A673 (cell line): ENCODE data around the gene DGCR8. TPM values are rescaled to one million over a fixed set of nuclear protein-coding genes. Genes with fewer than 3 reads are reported as not detected.

Experiments used
- BruUV-seq: library from RNA; stranded (reverse); fragments of 400-500 nt; replicated peaks from 2 replicates; lab custom pipeline; 2021; lab: Mats Ljungman, UMichigan
- CTCF ChIA-PET: fragments of 300-600 bp; sonication (Branson Sonifier 250); formaldehyde crosslinking; loops from one replicate; lab custom pipeline; 2022; ENCODE audit warnings: antibody characterized with exemption; lab: Charles Lee
- POLR2A ChIA-PET: fragments of 300-600 bp; sonication (Branson Sonifier 250); formaldehyde crosslinking; loops from one replicate; lab custom pipeline; 2022; ENCODE audit warnings: antibody characterized with exemption; ENCODE audit not compliant: low non-redundant PET; lab: Charles Lee
- DNase-seq: peaks from one replicate; pipeline ENCODE4 v3.0.0-alpha.2; 2015; ENCODE audit warnings: low spot score
- H3K27ac ChIP-seq: fragments of 200-600 bp; sonication (generic); 2 replicates; pipeline ENCODE4 v1.5.1; 2016; ENCODE audit warnings: mixed run types, low read depth, mild to moderate bottlenecking, mixed read lengths, antibody characterized with exemption, low read length; ENCODE audit not compliant: poor library complexity, severe bottlenecking
- H3K27me3 ChIP-seq: fragments of 200-600 bp; sonication (generic); replicated peaks from 2 replicates; pipeline ENCODE4 v1.6.1; 2017; ENCODE audit warnings: mixed run types, low read depth, mild to moderate bottlenecking, mixed read lengths, antibody characterized with exemption, low read length; ENCODE audit not compliant: insufficient read depth, poor library complexity
- H3K36me3 ChIP-seq: fragments of 200-600 bp; sonication (generic); 2 replicates; pipeline ENCODE4 v1.6.1; 2016; ENCODE audit warnings: mixed run types, mild to moderate bottlenecking, mixed read lengths, antibody characterized with exemption, low read length; ENCODE audit not compliant: insufficient read depth, poor library complexity, severe bottlenecking
- H3K4me1 ChIP-seq: fragments of 200-600 bp; sonication (generic); 2 replicates; pipeline ENCODE4 v1.6.1; 2017; ENCODE audit warnings: mixed run types, mild to moderate bottlenecking, mixed read lengths, antibody characterized with exemption, low read length; ENCODE audit not compliant: insufficient read depth, poor library complexity, severe bottlenecking
- H3K4me3 ChIP-seq: fragments of 200-600 bp; sonication (generic); 2 replicates; pipeline ENCODE4 v1.5.1; 2016; ENCODE audit warnings: low read depth, mixed run types, mild to moderate bottlenecking, mixed read lengths, low read length; ENCODE audit not compliant: poor library complexity, severe bottlenecking
- H3K9me3 ChIP-seq: fragments of 200-600 bp; sonication (generic); 2 replicates; pipeline ENCODE4 v1.6.1; 2016; ENCODE audit warnings: mixed run types, low read depth, mild to moderate bottlenecking, mixed read lengths, antibody characterized with exemption, low read length; ENCODE audit not compliant: poor library complexity, severe bottlenecking
- CTCF ChIP-seq: fragments of 300-800, 200-600 bp; sonication (generic); conservative IDR thresholded peaks from 2 replicates; pipeline ENCODE4 v1.5.1; 2017; ENCODE audit warnings: low read depth, mild to moderate bottlenecking, antibody characterized with exemption, low read length, moderate library complexity, mixed read lengths
- EZH2 ChIP-seq: fragments of 200-600 bp; sonication (generic); IDR thresholded peaks from 2 replicates; pipeline ENCODE4 v1.6.1; 2017; ENCODE audit warnings: borderline replicate concordance, low read depth, mild to moderate bottlenecking, mixed read lengths, antibody characterized with exemption, low read length; ENCODE audit not compliant: poor library complexity, severe bottlenecking
- intact Hi-C: fragments of 100-400 bp; cut with micrococcal nuclease; formaldehyde crosslinking; loops from one replicate; pipeline ENCODE4 v1.10.0; 2022; ENCODE audit not compliant: unreplicated experiment
- total RNA-seq: library from RNA; stranded (reverse); gene quantifications from 2 replicates; pipeline ENCODE4 v1.2.3, GENCODE V29; 2021

DGCR8 gene
- total RNA-seq, 1 experiment from 2014 or later, result 63.2 TPM

GRCh38 chr22:20128619-20128901 lies 48.5 kb downstream of the DGCR8 start:
- Histone ChIP-seq H3K27me3 (no peaks in the 10 kb centered on the region), H3K36me3 (peaks cover 45% of the 10 kb centered on the region), H3K4me3 (no peak overlapping the region), H3K27ac (no peak overlapping the region), H3K9me3 (no peaks in the 10 kb centered on the region), H3K4me1 (peaks cover 5% of the 10 kb centered on the region)
- POLR2A ChIA-PET, result no interaction called here
- CTCF ChIA-PET, result interaction anchor here (0.5 kb wide), 1 partner anchor 170 kb away, joined by 5 read pairs; no protein-coding TSS in a partner anchor
- BruUV-seq, result no TSS peak
- no peak for TF ChIP-seq CTCF
- TF ChIP-seq EZH2, result no peak
- DNase-seq, result no peak
- intact Hi-C loops, result loop anchor here (5.0 kb wide), 1 partner anchor 156 kb away; no protein-coding TSS in a partner anchor

- intact Hi-C loops, result loop anchor here (5.0 kb wide), 1 partner anchor 157 kb away; no protein-coding TSS in a partner anchor
- POLR2A ChIA-PET, result no interaction called here
- no TSS peak for BruUV-seq
Measured at GRCh38 chr22:20128902-20129746, 49.1 kb downstream of the DGCR8 start.

GRCh38 chr22:20129747-20130014 lies 49.6 kb downstream of the DGCR8 start:
- ChIA-PET CTCF (no interaction called here), POLR2A (no interaction called here)
- no peaks in the 10 kb centered on the region for H3K27me3 ChIP-seq
- H3K36me3 ChIP-seq, result peaks cover 34% of the 10 kb centered on the region
- DNase-seq, result no peak
- H3K27ac ChIP-seq, result no peak overlapping the region
- no peaks in the 10 kb centered on the region for H3K9me3 ChIP-seq
- TF ChIP-seq CTCF (no peak), EZH2 (no peak)
- intact Hi-C loops, result loop anchor here (5.0 kb wide), 1 partner anchor 157 kb away; no protein-coding TSS in a partner anchor
- H3K4me3 ChIP-seq, result no peak overlapping the region
- peaks cover 5% of the 10 kb centered on the region for H3K4me1 ChIP-seq
- BruUV-seq, result no TSS peak

More at GRCh38 chr22:20128902-20129746, 49.1 kb downstream of the DGCR8 start:
- Histone ChIP-seq H3K36me3 (peaks cover 40% of the 10 kb centered on the region), H3K27ac (no peak overlapping the region), H3K4me3 (no peak overlapping the region), H3K4me1 (peaks cover 5% of the 10 kb centered on the region), H3K27me3 (no peaks in the 10 kb centered on the region), H3K9me3 (no peaks in the 10 kb centered on the region)
- DNase-seq, result peak; percentile 68
- CTCF ChIA-PET, result no interaction called here
- TF ChIP-seq CTCF (peak; percentile 62), EZH2 (no peak)
